HepG2 (cell line): ENCODE results near the gene MRPL18. TPM values are rescaled to one million over a fixed set of nuclear protein-coding genes. Genes with fewer than 3 reads are reported as not detected.

ENCODE experiments used
- BCL6 ChIP-seq: IDR thresholded peaks from 2 replicates; pipeline ENCODE4 v1.6.1; 2016; ENCODE audit warnings: missing genetic modification reagents, missing compliant biosample characterization
- BRF2 ChIP-seq: sonication (generic); formaldehyde crosslinking; IDR thresholded peaks from 2 replicates; pipeline ENCODE4 v1.8.1; 2022; ENCODE audit warnings: mild to moderate bottlenecking, missing genetic modification reagents
- E2F1 ChIP-seq: sonication (generic); formaldehyde crosslinking; IDR thresholded peaks from 2 replicates; pipeline ENCODE4 v1.5.0; 2020; ENCODE audit warnings: missing genetic modification reagents
- FIP1L1 ChIP-seq: fragments of 200-400 bp; formaldehyde crosslinking; IDR thresholded peaks from 2 replicates; pipeline ENCODE4 v1.6.1; 2018; ENCODE audit warnings: low read depth, mild to moderate bottlenecking, low read length, moderate library complexity, borderline replicate concordance; ENCODE audit not compliant: insufficient read depth
- GPBP1L1 ChIP-seq: sonication (generic); formaldehyde crosslinking; IDR thresholded peaks from 2 replicates; pipeline ENCODE4 v1.5.0; 2020; ENCODE audit warnings: mild to moderate bottlenecking, missing genetic modification reagents
- ISX ChIP-seq: sonication (generic); formaldehyde crosslinking; conservative IDR thresholded peaks from 2 replicates; pipeline ENCODE4 v1.5.0; 2020; ENCODE audit warnings: missing genetic modification reagents
- MYC ChIP-seq: sonication (generic); formaldehyde crosslinking; IDR thresholded peaks from 2 replicates; pipeline ENCODE4 v1.9.0; 2021; ENCODE audit warnings: missing genetic modification reagents, borderline replicate concordance
- NCOA2 ChIP-seq: sonication (generic); formaldehyde crosslinking; IDR thresholded peaks from 2 replicates; pipeline ENCODE4 v1.8.0; 2022; ENCODE audit warnings: inconsistent platforms
- NR2F2 ChIP-seq: IDR thresholded peaks from 2 replicates; pipeline ENCODE4 v1.6.1; 2012; ENCODE audit warnings: low read depth, inconsistent platforms, borderline replicate concordance
- NR2F6 ChIP-seq, 2 experiments: IDR thresholded peaks; 2 replicates each; pipeline ENCODE4 v1.6.1; 2016; ENCODE audit warnings: antibody characterized with exemption in 1 of 2, mild to moderate bottlenecking in 1 of 2
- POGZ ChIP-seq: sonication (generic); formaldehyde crosslinking; IDR thresholded peaks from 2 replicates; pipeline ENCODE4 v1.4.0; 2020; ENCODE audit warnings: mild to moderate bottlenecking, missing genetic modification reagents
- REXO4 ChIP-seq: sonication (generic); formaldehyde crosslinking; IDR thresholded peaks from 2 replicates; pipeline ENCODE4 v1.8.0; 2022; ENCODE audit warnings: missing genetic modification reagents, mild to moderate bottlenecking, borderline replicate concordance
- SAP130 ChIP-seq: IDR thresholded peaks from 2 replicates; pipeline ENCODE4 v1.6.1; 2016; ENCODE audit warnings: low read depth
- SRSF9 ChIP-seq: fragments of 200-400 bp; formaldehyde crosslinking; IDR thresholded peaks from 2 replicates; pipeline ENCODE4 v1.6.1; 2018; ENCODE audit warnings: borderline replicate concordance, mild to moderate bottlenecking, low read depth, low read length; ENCODE audit not compliant: insufficient read depth, poor library complexity, severe bottlenecking
- ZFX ChIP-seq: sonication (generic); formaldehyde crosslinking; IDR thresholded peaks from 2 replicates; pipeline ENCODE4 v1.4.0; 2020; ENCODE audit warnings: mild to moderate bottlenecking, low read depth, missing genetic modification reagents, moderate library complexity
- ZFY ChIP-seq: sonication (generic); formaldehyde crosslinking; IDR thresholded peaks from 2 replicates; pipeline ENCODE4 v1.4.0; 2020; ENCODE audit warnings: missing genetic modification reagents
- ZGPAT ChIP-seq: IDR thresholded peaks from 2 replicates; pipeline ENCODE4 v1.6.1; 2016; ENCODE audit warnings: mild to moderate bottlenecking
- ZIK1 ChIP-seq: sonication (generic); formaldehyde crosslinking; IDR thresholded peaks from 2 replicates; pipeline ENCODE4 v1.5.0; 2020; ENCODE audit warnings: mild to moderate bottlenecking, low read depth, missing genetic modification reagents, borderline replicate concordance
- ZNF382 ChIP-seq: sonication (generic); formaldehyde crosslinking; IDR thresholded peaks from 2 replicates; pipeline ENCODE4 v1.5.0; 2020; ENCODE audit warnings: missing genetic modification reagents, mild to moderate bottlenecking, borderline replicate concordance
- ZNF496 ChIP-seq: sonication (generic); formaldehyde crosslinking; IDR thresholded peaks from 2 replicates; pipeline ENCODE4 v1.8.1; 2023; ENCODE audit warnings: mild to moderate bottlenecking, moderate library complexity, missing genetic modification reagents; ENCODE audit not compliant: insufficient replicate concordance
- ZNF562 ChIP-seq: sonication (generic); formaldehyde crosslinking; IDR thresholded peaks from 2 replicates; pipeline ENCODE4 v1.8.0; 2022; ENCODE audit warnings: missing genetic modification reagents, borderline replicate concordance
- ZNF652 ChIP-seq: IDR thresholded peaks from 2 replicates; pipeline ENCODE4 v1.6.1; 2016; ENCODE audit warnings: low read depth, borderline replicate concordance
- ZNF703 ChIP-seq: sonication (generic); formaldehyde crosslinking; IDR thresholded peaks from 2 replicates; pipeline ENCODE4 v1.5.1; 2020; ENCODE audit warnings: missing genetic modification reagents, mild to moderate bottlenecking, moderate library complexity, borderline replicate concordance
- ZNF784 ChIP-seq: sonication (generic); formaldehyde crosslinking; IDR thresholded peaks from 2 replicates; pipeline ENCODE4 v1.5.1; 2020; ENCODE audit warnings: missing genetic modification reagents, mild to moderate bottlenecking, borderline replicate concordance
- ZNF839 ChIP-seq: sonication (generic); formaldehyde crosslinking; IDR thresholded peaks from 2 replicates; pipeline ENCODE4 v1.4.0; 2020; ENCODE audit warnings: missing genetic modification reagents, mild to moderate bottlenecking, borderline replicate concordance
- ZNF841 ChIP-seq: sonication (generic); formaldehyde crosslinking; IDR thresholded peaks from 2 replicates; pipeline ENCODE4 v1.8.1; 2023; ENCODE audit warnings: missing genetic modification reagents, borderline replicate concordance
- polyA plus RNA-seq, 8 experiments: library from polyadenylated mRNA; depleted of rRNA in 3 of 8; stranded (reverse) in 7 of 8; unstranded in 1 of 8; fragments of >200 nt; fragmentation: Illumina TruSeq in 4 of 8; extraction: Trizol in 4 of 8; gene quantifications; 2 replicates each; pipeline versions ENCODE4 v1.2.1 to v1.2.3, GENCODE V29; 2011 to 2016; ENCODE audit warnings: low read depth in 4 of 8, missing spikeins in 1 of 8, mixed read lengths in 1 of 8; ENCODE audit not compliant: insufficient read depth in 1 of 8
- total RNA-seq, 5 experiments: library from RNA; depleted of rRNA; stranded (reverse); fragments of >200 nt; fragmentation: Illumina TruSeq; extraction: Trizol; gene quantifications; 2 replicates each; pipeline ENCODE4 v1.2.3, GENCODE V29; 2016; ENCODE audit warnings: low read depth in 1 of 5

Gene MRPL18
- total and polyA plus RNA-seq, 2 of the 13 experiments (the other 11 are each of a cell fraction or from before 2014, with no cell fraction given), result 85.6 to 176 TPM

- no peak for TF ChIP-seq ZNF839 (CRISPR knock-in tag)
- no peak for TF ChIP-seq ZIK1 (CRISPR knock-in tag)
- TF ChIP-seq ZNF841 (CRISPR knock-in tag), result no peak
- TF ChIP-seq ZGPAT, result no peak
- TF ChIP-seq ZNF496, result no peak
- no peak for TF ChIP-seq ZFX
- TF ChIP-seq POGZ (CRISPR knock-in tag), result no peak
- no peak for TF ChIP-seq REXO4
- no peak for TF ChIP-seq BRF2 (CRISPR knock-in tag)
- TF ChIP-seq BCL6 (CRISPR knock-in tag), result 0 out of 2 replicates have a peak, but pooled peaks have one; percentile 32
- no peak for TF ChIP-seq ZFY (CRISPR knock-in tag)
- TF ChIP-seq ZNF562, result no peak
- TF ChIP-seq FIP1L1, result no peak
- TF ChIP-seq SRSF9, result no peak
- TF ChIP-seq E2F1 (CRISPR knock-in tag), result no peak
- TF ChIP-seq ZNF703, result no peak
- peak; percentile 26; the same call in 1 of the 2 replicates for TF ChIP-seq ZNF652 (CRISPR knock-in tag)
- TF ChIP-seq ZNF784 (CRISPR knock-in tag), result no peak
- no peak for TF ChIP-seq GPBP1L1 (CRISPR knock-in tag)
- TF ChIP-seq NR2F6 (IDR thresholded peaks at IDR 0.05), result peak; percentile 34; the same call in 1 of the 2 replicates
- no peak for TF ChIP-seq NR2F6 (CRISPR knock-in tag; IDR thresholded peaks at IDR 0.05)
- TF ChIP-seq MYC (CRISPR knock-in tag), result no peak
- TF ChIP-seq NR2F2, result no peak
- no peak for TF ChIP-seq ISX (CRISPR knock-in tag)
- TF ChIP-seq SAP130, result no peak
- peak; percentile 26; the same call in 1 of the 2 replicates for TF ChIP-seq NCOA2 (CRISPR knock-in tag)
- TF ChIP-seq ZNF382, result no peak
Observed at GRCh38 chr6:159806021-159806458, 15.8 kb downstream of the MRPL18 start (continued).
